ENCODE data around the gene KRTAP2-2.
"Not testable (repeated sequence)": the region's sequence is repeated elsewhere in the genome, so short reads cannot be mapped to it uniquely, and the experiment has no call there.

Gene KRTAP2-2

GRCh38 chr17:41065829-41066624 lies 11.0 kb upstream of the KRTAP2-2 start, which contains the start of gene KRTAP2-4:
Gene KRTAP2-4, minus strand, starts transcription at chr17:41065879. Its CDS starts 34 bp downstream, at chr17:41065845.
- no peak for TF ChIP-seq CTCF (IDR thresholded peaks at IDR 0.05; ENCODE audit: borderline replicate concordance, insufficient read depth, low read depth, low read length)
- no peak within 1 kb of the TSS for H3K4me3 ChIP-seq (ENCODE audit: low read depth, low read length)

- not testable (repeated sequence) for H3K4me3 ChIP-seq (ENCODE audit: low read depth, low read length)
Observed at GRCh38 chr17:41065016-41065689, 10.1 kb upstream of the KRTAP2-2 start.

GRCh38 chr17:41064301-41064700 lies 9.3 kb upstream of the KRTAP2-2 start:
- H3K4me3 ChIP-seq (ENCODE audit: low read depth, low read length) = no peak overlapping the region
- TF ChIP-seq CTCF (IDR thresholded peaks at IDR 0.05; ENCODE audit: borderline replicate concordance, insufficient read depth, low read depth, low read length) = no peak

GRCh38 chr17:41063449-41063848 lies 8.4 kb upstream of the KRTAP2-2 start:
- no peak for TF ChIP-seq CTCF (IDR thresholded peaks at IDR 0.05; ENCODE audit: borderline replicate concordance, insufficient read depth, low read depth, low read length)
- H3K4me3 ChIP-seq (ENCODE audit: low read depth, low read length) = no peak overlapping the region

- no peak for TF ChIP-seq CTCF (IDR thresholded peaks at IDR 0.05; ENCODE audit: borderline replicate concordance, insufficient read depth, low read depth, low read length)
- no peak overlapping the region for H3K4me3 ChIP-seq (ENCODE audit: low read depth, low read length)
Observed at GRCh38 chr17:41061964-41062363, 6.9 kb upstream of the KRTAP2-2 start.

GRCh38 chr17:41060052-41060604 lies 5.1 kb upstream of the KRTAP2-2 start, which contains the start of gene KRTAP2-3:
Gene KRTAP2-3, minus strand, starts transcription at chr17:41060114. Its CDS starts 64 bp downstream, at chr17:41060050.
- no peak within 1 kb of the TSS for H3K4me3 ChIP-seq (ENCODE audit: low read depth, low read length)
- no peak for TF ChIP-seq CTCF (IDR thresholded peaks at IDR 0.05; ENCODE audit: borderline replicate concordance, insufficient read depth, low read depth, low read length)

- not testable (repeated sequence) for H3K4me3 ChIP-seq (ENCODE audit: low read depth, low read length)
Observed at GRCh38 chr17:41059276-41060051, 4.4 kb upstream of the KRTAP2-2 start.

All from GM12875 (cell line).